ENCODE measurements around the gene KLC1.

KLC1 gene

GRCh38 chr14:103704708-103705107, 75.7 kb downstream of the KLC1 start:
- no peak for DNase-seq (ENCODE audit: low spot score)

- DNase-seq (ENCODE audit: low spot score) = no peak
Observed at GRCh38 chr14:103705118-103705503, 76.1 kb downstream of the KLC1 start.

- DNase-seq (ENCODE audit: low spot score) = no peak
Observed at GRCh38 chr14:103705504-103706284, 76.7 kb downstream of the KLC1 start.

GRCh38 chr14:103706551-103707328, 77.7 kb downstream of the KLC1 start:
- DNase-seq (ENCODE audit: low spot score) = no peak

GRCh38 chr14:103707329-103708263, 78.6 kb downstream of the KLC1 start:
- DNase-seq (ENCODE audit: low spot score) = no peak

- peak; percentile 60 for DNase-seq (ENCODE audit: low spot score)
Observed at GRCh38 chr14:103708750-103709187, 79.8 kb downstream of the KLC1 start.

GRCh38 chr14:103709814-103710213, 80.8 kb downstream of the KLC1 start:
- DNase-seq (ENCODE audit: low spot score) = no peak

- DNase-seq (ENCODE audit: low spot score) = no peak
Observed at GRCh38 chr14:103710771-103711377, 81.9 kb downstream of the KLC1 start.

- DNase-seq (ENCODE audit: low spot score) = no peak
Observed at GRCh38 chr14:103711516-103712431, 82.8 kb downstream of the KLC1 start.

- DNase-seq (ENCODE audit: low spot score) = no peak
Observed at GRCh38 chr14:103712633-103713247, 83.7 kb downstream of the KLC1 start.

GRCh38 chr14:103713304-103714062, 84.5 kb downstream of the KLC1 start:
- no peak for DNase-seq (ENCODE audit: low spot score)

- no peak for DNase-seq (ENCODE audit: low spot score)
Observed at GRCh38 chr14:103714063-103714724, 85.2 kb downstream of the KLC1 start.

GRCh38 chr14:103715052-103716000, 86.3 kb downstream of the KLC1 start, which contains the start of the genes XRCC3 and ZFYVE21:
Gene XRCC3, minus strand, starts transcription at chr14:103715451. Its CDS starts 4,364 bp downstream, at chr14:103711087.
Gene ZFYVE21, plus strand, starts transcription at chr14:103715810. Its CDS starts 32 bp downstream, at chr14:103715842.
- DNase-seq (ENCODE audit: low spot score) = peak; percentile 100

GRCh38 chr14:103716091-103716801, 87.2 kb downstream of the KLC1 start:
- DNase-seq (ENCODE audit: low spot score) = no peak

- DNase-seq (ENCODE audit: low spot score) = no peak
Observed at GRCh38 chr14:103716899-103717411, 87.9 kb downstream of the KLC1 start.

- DNase-seq (ENCODE audit: low spot score) = no peak
Observed at GRCh38 chr14:103718572-103718971, 89.6 kb downstream of the KLC1 start.

GRCh38 chr14:103719751-103720150, 90.7 kb downstream of the KLC1 start:
- DNase-seq (ENCODE audit: low spot score) = no peak

All from Ammon's horn (tissue), 1 donor.